Measurements from ENCODE around the gene TTC9B. TPM values are rescaled to one million over a fixed set of nuclear protein-coding genes. Genes with fewer than 3 reads are reported as not detected.

Gene TTC9B
- total RNA-seq, 1 donor from 2014 or later, result not detected

DNA sequence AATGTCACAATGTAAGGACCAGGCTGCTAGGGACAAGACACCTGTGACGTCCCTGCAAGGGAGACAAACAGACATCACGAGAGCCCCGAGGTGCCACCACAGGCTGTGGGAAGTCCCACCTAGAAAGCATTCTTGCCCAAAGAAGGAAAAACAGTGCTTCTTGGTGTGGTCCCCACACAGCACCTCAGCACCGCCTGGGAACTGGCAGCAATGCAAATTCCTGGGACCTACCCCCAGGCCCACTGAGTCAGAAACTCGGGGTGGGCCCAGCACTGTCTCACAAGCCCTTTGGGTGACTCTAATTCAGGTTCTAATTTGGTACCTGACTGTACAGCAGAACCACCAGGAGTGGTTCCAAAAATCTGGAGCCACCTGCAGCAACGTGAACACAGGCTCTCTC lies 22.1 kb upstream of the TTC9B start:
- Mint-ChIP-seq H3K27ac (ENCODE audit: unreplicated experiment) (no peak overlapping the region), H3K4me3 (ENCODE audit: unreplicated experiment) (no peak overlapping the region), H3K36me3 (ENCODE audit: unreplicated experiment) (peaks cover 38% of the 10 kb centered on the region), H3K27me3 (ENCODE audit: unreplicated experiment) (no peaks in the 10 kb centered on the region), H3K9me3 (ENCODE audit: unreplicated experiment) (no peaks in the 10 kb centered on the region), H3K4me1 (ENCODE audit: unreplicated experiment) (peaks cover 14% of the 10 kb centered on the region)
- TF ChIP-seq, protein P1, sequence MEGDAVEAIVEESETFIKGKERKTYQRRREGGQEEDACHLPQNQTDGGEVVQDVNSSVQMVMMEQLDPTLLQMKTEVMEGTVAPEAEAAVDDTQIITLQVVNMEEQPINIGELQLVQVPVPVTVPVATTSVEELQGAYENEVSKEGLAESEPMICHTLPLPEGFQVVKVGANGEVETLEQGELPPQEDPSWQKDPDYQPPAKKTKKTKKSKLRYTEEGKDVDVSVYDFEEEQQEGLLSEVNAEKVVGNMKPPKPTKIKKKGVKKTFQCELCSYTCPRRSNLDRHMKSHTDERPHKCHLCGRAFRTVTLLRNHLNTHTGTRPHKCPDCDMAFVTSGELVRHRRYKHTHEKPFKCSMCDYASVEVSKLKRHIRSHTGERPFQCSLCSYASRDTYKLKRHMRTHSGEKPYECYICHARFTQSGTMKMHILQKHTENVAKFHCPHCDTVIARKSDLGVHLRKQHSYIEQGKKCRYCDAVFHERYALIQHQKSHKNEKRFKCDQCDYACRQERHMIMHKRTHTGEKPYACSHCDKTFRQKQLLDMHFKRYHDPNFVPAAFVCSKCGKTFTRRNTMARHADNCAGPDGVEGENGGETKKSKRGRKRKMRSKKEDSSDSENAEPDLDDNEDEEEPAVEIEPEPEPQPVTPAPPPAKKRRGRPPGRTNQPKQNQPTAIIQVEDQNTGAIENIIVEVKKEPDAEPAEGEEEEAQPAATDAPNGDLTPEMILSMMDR (IDR thresholded peaks at IDR 0.05), result no peak
- DNase-seq (ENCODE audit: extremely low spot score, unreplicated experiment), result no peak

DNA sequence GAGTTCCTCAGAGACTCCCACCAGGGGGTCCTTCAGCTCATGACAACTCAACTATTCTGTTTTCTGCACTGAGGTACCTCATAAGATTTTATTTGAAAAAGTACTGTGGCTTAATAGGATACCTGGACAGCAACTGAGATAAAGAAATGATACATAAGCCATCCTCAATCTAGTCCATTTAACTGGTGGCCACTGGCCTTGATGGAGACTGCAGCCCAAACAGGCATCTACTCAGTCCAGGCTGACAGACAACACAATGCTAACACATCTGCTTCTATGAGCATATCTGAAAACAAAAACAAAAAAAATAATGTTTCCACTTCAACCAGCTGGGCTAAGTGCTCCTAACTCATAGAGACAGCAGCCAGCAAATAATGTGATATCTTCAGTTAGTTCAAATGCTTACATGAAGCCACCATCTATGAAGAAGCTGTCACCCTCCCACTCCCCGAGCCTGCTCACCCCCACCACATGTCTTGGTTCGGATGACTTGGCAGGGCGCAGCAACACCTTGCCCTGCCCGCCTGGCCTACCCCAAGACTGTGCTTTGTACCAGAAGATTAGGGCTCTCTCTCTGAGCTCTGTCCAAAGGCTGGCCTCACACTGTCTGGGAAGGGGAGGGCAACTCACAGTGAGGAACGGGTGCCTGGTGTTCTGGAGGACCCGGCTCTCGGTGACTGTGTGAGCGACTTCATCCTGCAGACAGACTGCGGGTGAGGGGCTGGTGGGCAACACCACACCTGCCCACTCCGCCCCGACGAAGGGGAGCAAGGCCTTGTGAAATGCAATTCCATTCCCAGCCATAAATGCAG lies 21.4 kb upstream of the TTC9B start:
- Mint-ChIP-seq H3K27me3 (ENCODE audit: unreplicated experiment) (no peaks in the 10 kb centered on the region), H3K4me1 (ENCODE audit: unreplicated experiment) (peaks cover 6% of the 10 kb centered on the region), H3K36me3 (ENCODE audit: unreplicated experiment) (peaks cover 44% of the 10 kb centered on the region), H3K27ac (ENCODE audit: unreplicated experiment) (no peak overlapping the region), H3K4me3 (ENCODE audit: unreplicated experiment) (no peak overlapping the region), H3K9me3 (ENCODE audit: unreplicated experiment) (no peaks in the 10 kb centered on the region)
- no peak for DNase-seq (ENCODE audit: extremely low spot score, unreplicated experiment)
- TF ChIP-seq, protein P1 (IDR thresholded peaks at IDR 0.05), result no peak

DNA sequence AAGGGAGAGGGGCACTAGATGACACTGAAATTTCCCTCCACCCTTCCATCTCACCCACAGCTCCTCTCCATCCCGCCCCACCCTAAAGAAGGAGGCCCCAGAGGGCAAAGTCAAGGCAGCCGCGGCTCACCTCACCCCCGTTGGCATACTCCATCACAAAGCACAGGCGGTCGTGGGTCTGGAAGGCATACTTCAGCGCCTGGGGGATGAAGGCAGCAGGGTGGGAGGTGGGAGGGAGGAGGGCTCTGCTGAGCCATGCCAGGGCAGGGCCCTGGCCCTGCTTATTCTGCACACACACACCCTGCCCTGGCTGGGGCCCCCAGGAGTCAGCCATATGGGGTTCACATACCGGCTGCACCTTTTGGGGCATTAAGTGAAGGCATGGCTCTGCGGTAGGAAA lies 20.6 kb upstream of the TTC9B start:
- H3K27me3 Mint-ChIP-seq (ENCODE audit: unreplicated experiment), result no peaks in the 10 kb centered on the region
- H3K4me3 Mint-ChIP-seq (ENCODE audit: unreplicated experiment), result no peak overlapping the region
- TF ChIP-seq, protein P1 (IDR thresholded peaks at IDR 0.05), result no peak
- DNase-seq (ENCODE audit: extremely low spot score, unreplicated experiment), result no peak
- H3K36me3 Mint-ChIP-seq (ENCODE audit: unreplicated experiment), result peaks cover 46% of the 10 kb centered on the region
- no peak overlapping the region for H3K27ac Mint-ChIP-seq (ENCODE audit: unreplicated experiment)
- no peaks in the 10 kb centered on the region for H3K9me3 Mint-ChIP-seq (ENCODE audit: unreplicated experiment)
- H3K4me1 Mint-ChIP-seq (ENCODE audit: unreplicated experiment), result peaks cover 3% of the 10 kb centered on the region

GRCh38 chr19:40237791-40238190 lies 19.6 kb upstream of the TTC9B start:
- TF ChIP-seq, protein P1 (IDR thresholded peaks at IDR 0.05), result no peak
- Mint-ChIP-seq H3K9me3 (ENCODE audit: unreplicated experiment) (no peaks in the 10 kb centered on the region), H3K27me3 (ENCODE audit: unreplicated experiment) (no peaks in the 10 kb centered on the region), H3K4me1 (ENCODE audit: unreplicated experiment) (peaks cover 1% of the 10 kb centered on the region), H3K4me3 (ENCODE audit: unreplicated experiment) (no peak overlapping the region), H3K27ac (ENCODE audit: unreplicated experiment) (no peak overlapping the region), H3K36me3 (ENCODE audit: unreplicated experiment) (peaks cover 46% of the 10 kb centered on the region)
- no peak for DNase-seq (ENCODE audit: extremely low spot score, unreplicated experiment)

- H3K9me3 Mint-ChIP-seq (ENCODE audit: unreplicated experiment), result no peaks in the 10 kb centered on the region
- H3K27ac Mint-ChIP-seq (ENCODE audit: unreplicated experiment), result no peak overlapping the region
- TF ChIP-seq, protein P1 (IDR thresholded peaks at IDR 0.05), result no peak
- DNase-seq (ENCODE audit: extremely low spot score, unreplicated experiment), result no peak
- peaks cover 40% of the 10 kb centered on the region for H3K36me3 Mint-ChIP-seq (ENCODE audit: unreplicated experiment)
- H3K27me3 Mint-ChIP-seq (ENCODE audit: unreplicated experiment), result no peaks in the 10 kb centered on the region
- H3K4me3 Mint-ChIP-seq (ENCODE audit: unreplicated experiment), result no peak overlapping the region
- H3K4me1 Mint-ChIP-seq (ENCODE audit: unreplicated experiment), result peaks cover 14% of the 10 kb centered on the region
Measured at GRCh38 chr19:40236366-40236765, 18.2 kb upstream of the TTC9B start.

All from osteocyte (in vitro differentiated cells).